Smooth muscle cell (in vitro differentiated cells): ENCODE results near the gene CDC25A. TPM values are rescaled to one million over a fixed set of nuclear protein-coding genes. Genes with fewer than 3 reads are reported as not detected.

Experiments used
- DNase-seq: peaks from one replicate; lab custom pipeline; 2025; ENCODE audit not compliant: unreplicated experiment; lab: John Stamatoyannopoulos, UW
- H2AFZ ChIP-seq: fragments of 200-600 bp; sonication (generic); 2 replicates; pipeline ENCODE4 v1.6.0; 2016; ENCODE audit warnings: antibody characterized with exemption, low read depth, mild to moderate bottlenecking
- H3F3A ChIP-seq: fragments of 200-600 bp; sonication (generic); 2 replicates; pipeline ENCODE4 v1.6.0; 2017; ENCODE audit warnings: antibody characterized with exemption, low read depth
- H3K27ac ChIP-seq: fragments of 200-600 bp; sonication (generic); 2 replicates; pipeline ENCODE4 v1.5.1; 2016; ENCODE audit warnings: low read depth, mild to moderate bottlenecking
- H3K27me3 ChIP-seq: fragments of 200-600 bp; sonication (generic); 2 replicates; pipeline ENCODE4 v1.6.1; 2016; ENCODE audit warnings: low read depth, mild to moderate bottlenecking
- H3K36me3 ChIP-seq: fragments of 200-600 bp; sonication (generic); 2 replicates; pipeline ENCODE4 v1.5.1; 2016; ENCODE audit warnings: low read depth
- H3K4me1 ChIP-seq: fragments of 200-600 bp; sonication (generic); 2 replicates; pipeline ENCODE4 v1.5.1; 2016; ENCODE audit warnings: low read depth
- H3K4me2 ChIP-seq: fragments of 200-600 bp; sonication (generic); 2 replicates; pipeline ENCODE4 v1.6.0; 2016; ENCODE audit warnings: mild to moderate bottlenecking
- H3K4me3 ChIP-seq: fragments of 200-600 bp; sonication (generic); 2 replicates; pipeline ENCODE4 v1.5.1; 2016; ENCODE audit warnings: mild to moderate bottlenecking
- H3K79me2 ChIP-seq: fragments of 200-600 bp; sonication (generic); 2 replicates; pipeline ENCODE4 v1.6.0; 2016; ENCODE audit warnings: low read depth, mild to moderate bottlenecking
- H3K9ac ChIP-seq: fragments of 200-600 bp; sonication (generic); 2 replicates; pipeline ENCODE4 v1.6.0; 2016; ENCODE audit warnings: low read depth
- H3K9me3 ChIP-seq: fragments of 200-600 bp; sonication (generic); replicated peaks from 2 replicates; pipeline ENCODE4 v1.5.1; 2016; ENCODE audit warnings: low read depth
- H4K20me1 ChIP-seq: fragments of 200-600 bp; sonication (generic); 2 replicates; pipeline ENCODE4 v1.6.0; 2016; ENCODE audit warnings: low read depth
- CTCF ChIP-seq: fragments of 200-600 bp; sonication (generic); IDR thresholded peaks from 2 replicates; pipeline ENCODE4 v1.5.1; 2017; ENCODE audit warnings: borderline replicate concordance, mild to moderate bottlenecking, antibody characterized with exemption; ENCODE audit not compliant: insufficient read depth, poor library complexity, severe bottlenecking
- WGBS: methylation state at CpG from one replicate; pipeline ENCODE4 v1.1.7; 2016; ENCODE audit warnings: low lambda C conversion rate; 5-methylcytosine and 5-hydroxymethylcytosine counted together
- polyA plus RNA-seq: library from polyadenylated mRNA; unstranded; fragments of >200 nt; fragmentation: Nextera tagmentation; extraction: Ambion mirVana; gene quantifications from 2 replicates; pipeline ENCODE4 v1.2.1, GENCODE V29; 2016
- total RNA-seq: library from RNA; depleted of rRNA; stranded (reverse); fragments of >200 nt; gene quantifications from 2 replicates; pipeline ENCODE4 v1.2.3, GENCODE V29; 2014

CDC25A gene
- total and polyA plus RNA-seq, 2 experiments from 2014 or later = 2.5 to 4.2 TPM

- no peaks in the 10 kb centered on the region for H3K36me3 ChIP-seq
- no peaks in the 10 kb centered on the region for H3K9me3 ChIP-seq
- H3F3A ChIP-seq = no peaks in the 10 kb centered on the region
- H3K4me2 ChIP-seq = no peak overlapping the region
- no peaks in the 10 kb centered on the region for H3K4me1 ChIP-seq
- H3K79me2 ChIP-seq = no peaks in the 10 kb centered on the region
- TF ChIP-seq CTCF = no peak
- no peak overlapping the region for H3K27ac ChIP-seq
- H4K20me1 ChIP-seq = no peaks in the 10 kb centered on the region
- H3K27me3 ChIP-seq = no peaks in the 10 kb centered on the region
- no peak for DNase-seq
- 97% methylated on average over 3 of the region's 3 CpGs for WGBS
- H3K4me3 ChIP-seq = no peak overlapping the region
- H3K9ac ChIP-seq = no peak overlapping the region
- no peak overlapping the region for H2AFZ ChIP-seq
These were observed 19.9 kb upstream of the CDC25A start for GRCh38 chr3:48208076-48208475.

DNA sequence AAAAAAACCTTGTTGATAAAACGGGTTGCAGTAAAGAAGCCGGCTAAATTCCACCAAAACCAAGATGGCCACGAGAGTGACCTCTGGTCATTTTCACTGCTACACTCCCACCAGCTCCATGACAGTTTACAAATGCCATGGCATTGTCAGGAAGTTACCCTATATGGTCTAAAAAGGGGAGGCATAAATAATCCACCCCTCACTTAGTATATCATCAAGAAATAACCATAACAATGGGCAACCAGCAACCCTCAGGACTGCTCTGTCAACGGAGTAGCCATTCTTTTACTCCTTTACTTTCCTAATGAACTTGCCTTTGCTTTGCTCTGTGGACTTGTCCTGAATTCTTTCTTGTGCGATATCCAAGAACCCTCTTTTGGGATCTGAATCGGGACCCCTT lies 14.4 kb upstream of the CDC25A start:
- Histone ChIP-seq H3F3A (no peaks in the 10 kb centered on the region), H4K20me1 (no peaks in the 10 kb centered on the region), H3K9me3 (no peaks in the 10 kb centered on the region), H3K27me3 (no peaks in the 10 kb centered on the region), H3K4me2 (no peak overlapping the region), H2AFZ (no peak overlapping the region), H3K4me3 (no peak overlapping the region), H3K36me3 (no peaks in the 10 kb centered on the region), H3K4me1 (no peaks in the 10 kb centered on the region), H3K9ac (no peak overlapping the region), H3K27ac (no peak overlapping the region), H3K79me2 (no peaks in the 10 kb centered on the region)
- no peak for TF ChIP-seq CTCF
- 70% methylated on average over 6 of the region's 6 CpGs for WGBS
- no peak for DNase-seq

- DNase-seq = no peak
- no peak for TF ChIP-seq CTCF
- H3K9me3 ChIP-seq = no peaks in the 10 kb centered on the region
These were observed 10.9 kb upstream of the CDC25A start for GRCh38 chr3:48199117-48199516.

GRCh38 chr3:48196611-48197010 lies 8.4 kb upstream of the CDC25A start:
- Histone ChIP-seq H3K4me1 (no peaks in the 10 kb centered on the region), H3K4me3 (no peak overlapping the region), H4K20me1 (no peaks in the 10 kb centered on the region), H3K27ac (no peak overlapping the region), H3K27me3 (no peaks in the 10 kb centered on the region), H3K4me2 (no peak overlapping the region), H3K9ac (no peak overlapping the region), H2AFZ (no peak overlapping the region), H3K36me3 (no peaks in the 10 kb centered on the region), H3K79me2 (no peaks in the 10 kb centered on the region), H3K9me3 (no peaks in the 10 kb centered on the region), H3F3A (no peaks in the 10 kb centered on the region)
- TF ChIP-seq CTCF = no peak
- WGBS = 91% methylated on average over 1 of the region's 1 CpG
- no peak for DNase-seq

More at GRCh38 chr3:48199117-48199516, 10.9 kb upstream of the CDC25A start:
- Histone ChIP-seq H3K27me3 (no peaks in the 10 kb centered on the region), H3F3A (no peaks in the 10 kb centered on the region), H3K4me1 (no peaks in the 10 kb centered on the region), H3K27ac (no peak overlapping the region), H3K4me2 (no peak overlapping the region), H4K20me1 (no peaks in the 10 kb centered on the region), H3K4me3 (no peak overlapping the region), H3K36me3 (no peaks in the 10 kb centered on the region), H3K79me2 (no peaks in the 10 kb centered on the region), H3K9ac (no peak overlapping the region), H2AFZ (no peak overlapping the region)
